T-helper 2 cell treated with Interferon-gamma antibody and Interleukin-4, amounts not matched to agents 5 μg/mL and 100 μg/mL, for 36 hours (primary cell): ENCODE data around the gene WDR31.

ENCODE experiments used
- DNase-seq: peaks from one replicate; pipeline ENCODE4 v3.0.0; 2021; ENCODE audit warnings: low spot score
- H3K27ac Mint-ChIP-seq: one replicate; pipeline ENCODE4 v1.8.0; 2021; ENCODE audit warnings: mild to moderate bottlenecking, mixed read lengths
- H3K27me3 Mint-ChIP-seq: one replicate; pipeline ENCODE4 v1.8.0; 2021; ENCODE audit warnings: low read depth, mixed read lengths
- H3K36me3 Mint-ChIP-seq: one replicate; pipeline ENCODE4 v1.8.0; 2021; ENCODE audit warnings: low read depth, mixed read lengths
- H3K4me1 Mint-ChIP-seq: one replicate; pipeline ENCODE4 v1.8.0; 2021; ENCODE audit warnings: low read depth, mixed read lengths
- H3K4me3 Mint-ChIP-seq: one replicate; pipeline ENCODE4 v1.8.0; 2022; ENCODE audit warnings: mild to moderate bottlenecking, moderate library complexity, mixed read lengths
- H3K9me3 Mint-ChIP-seq: one replicate; pipeline ENCODE4 v1.8.0; 2021; ENCODE audit warnings: mixed read lengths

The WDR31 gene

DNA sequence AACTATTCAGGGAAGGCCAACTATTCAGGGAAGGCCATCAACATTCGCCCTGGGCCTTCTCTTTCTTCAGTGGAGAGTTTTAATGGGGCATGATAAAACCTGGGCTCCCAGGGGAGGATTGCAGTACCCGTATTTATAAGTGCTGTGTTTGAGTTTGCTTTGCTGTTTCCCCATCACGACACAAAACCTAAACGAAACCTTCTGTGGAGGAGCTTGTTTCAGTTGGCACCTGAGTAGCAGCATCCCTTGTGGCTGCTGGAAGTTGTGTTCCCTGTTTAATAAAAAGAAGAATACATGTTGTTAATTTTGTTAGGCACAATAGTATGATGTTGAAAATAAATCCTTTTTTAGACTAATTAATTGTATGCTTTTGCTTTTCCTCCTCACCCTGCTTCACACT is 8.3 kb downstream of the WDR31 start:
- H3K4me1 Mint-ChIP-seq: no peaks in the 10 kb centered on the region
- no peak overlapping the region for H3K27ac Mint-ChIP-seq
- DNase-seq: no peak
- peaks cover 3% of the 10 kb centered on the region for H3K27me3 Mint-ChIP-seq
- no peak overlapping the region for H3K4me3 Mint-ChIP-seq
- no peaks in the 10 kb centered on the region for H3K9me3 Mint-ChIP-seq
- no peaks in the 10 kb centered on the region for H3K36me3 Mint-ChIP-seq

- Mint-ChIP-seq H3K4me1 (no peaks in the 10 kb centered on the region), H3K27me3 (no peaks in the 10 kb centered on the region), H3K9me3 (no peaks in the 10 kb centered on the region)
Measured at GRCh38 chr9:113328045-113328782, 11.9 kb downstream of the WDR31 start.

GRCh38 chr9:113326230-113326629 is 13.8 kb downstream of the WDR31 start:
- H3K4me1 Mint-ChIP-seq: no peaks in the 10 kb centered on the region
- H3K27me3 Mint-ChIP-seq: no peaks in the 10 kb centered on the region
- no peaks in the 10 kb centered on the region for H3K9me3 Mint-ChIP-seq
- no peak overlapping the region for H3K4me3 Mint-ChIP-seq
- no peak overlapping the region for H3K27ac Mint-ChIP-seq
- DNase-seq: no peak
- H3K36me3 Mint-ChIP-seq: no peaks in the 10 kb centered on the region

More at GRCh38 chr9:113328045-113328782, 11.9 kb downstream of the WDR31 start:
- DNase-seq: no peak
- Mint-ChIP-seq H3K36me3 (no peaks in the 10 kb centered on the region), H3K4me3 (no peak overlapping the region), H3K27ac (no peak overlapping the region)

GRCh38 chr9:113322671-113323070 is 17.4 kb downstream of the WDR31 start:
- Mint-ChIP-seq H3K4me1 (no peaks in the 10 kb centered on the region), H3K4me3 (no peak overlapping the region), H3K27me3 (no peaks in the 10 kb centered on the region), H3K27ac (no peak overlapping the region), H3K36me3 (no peaks in the 10 kb centered on the region), H3K9me3 (no peaks in the 10 kb centered on the region)
- no peak for DNase-seq

- no peaks in the 10 kb centered on the region for H3K4me1 Mint-ChIP-seq
- DNase-seq: no peak
- H3K36me3 Mint-ChIP-seq: no peaks in the 10 kb centered on the region
- no peak overlapping the region for H3K4me3 Mint-ChIP-seq
- H3K27ac Mint-ChIP-seq: no peak overlapping the region
- H3K9me3 Mint-ChIP-seq: no peaks in the 10 kb centered on the region
- H3K27me3 Mint-ChIP-seq: no peaks in the 10 kb centered on the region
Measured at GRCh38 chr9:113320051-113320450, 20.0 kb downstream of the WDR31 start.

GRCh38 chr9:113319054-113319453 is 21.0 kb downstream of the WDR31 start:
- Mint-ChIP-seq H3K27me3 (no peaks in the 10 kb centered on the region), H3K4me1 (no peaks in the 10 kb centered on the region)

GRCh38 chr9:113317777-113318176 is 22.3 kb downstream of the WDR31 start:
- H3K27me3 Mint-ChIP-seq: no peaks in the 10 kb centered on the region
- no peaks in the 10 kb centered on the region for H3K9me3 Mint-ChIP-seq
- H3K4me1 Mint-ChIP-seq: no peaks in the 10 kb centered on the region
- no peak overlapping the region for H3K4me3 Mint-ChIP-seq
- no peak overlapping the region for H3K27ac Mint-ChIP-seq
- no peak for DNase-seq
- no peaks in the 10 kb centered on the region for H3K36me3 Mint-ChIP-seq

More at GRCh38 chr9:113319054-113319453, 21.0 kb downstream of the WDR31 start:
- DNase-seq: no peak
- H3K27ac Mint-ChIP-seq: no peak overlapping the region
- H3K36me3 Mint-ChIP-seq: no peaks in the 10 kb centered on the region
- H3K9me3 Mint-ChIP-seq: no peaks in the 10 kb centered on the region
- H3K4me3 Mint-ChIP-seq: no peak overlapping the region

DNA sequence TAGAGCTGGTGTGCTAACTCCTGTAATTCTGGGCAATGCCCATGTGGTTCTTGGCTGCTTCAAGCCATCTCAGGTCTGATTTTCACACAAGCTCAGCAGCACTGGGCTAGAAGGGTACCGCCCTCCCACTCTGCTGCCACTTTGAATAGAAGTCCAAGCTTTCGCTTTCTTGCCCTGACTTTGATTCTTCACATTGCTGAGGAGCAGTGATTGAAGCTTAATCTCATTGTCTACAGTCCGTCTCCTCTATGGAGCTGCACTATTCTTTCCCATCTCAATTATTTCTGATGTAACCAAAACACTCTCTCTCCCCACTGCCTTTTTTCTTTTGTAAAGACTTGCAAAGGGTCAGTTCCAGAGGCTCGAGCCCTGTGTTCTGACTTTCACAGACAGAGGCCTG is 24.0 kb downstream of the WDR31 start:
- Mint-ChIP-seq H3K36me3 (no peaks in the 10 kb centered on the region), H3K4me1 (peaks cover 1% of the 10 kb centered on the region), H3K27me3 (no peaks in the 10 kb centered on the region), H3K4me3 (no peak overlapping the region), H3K9me3 (no peaks in the 10 kb centered on the region), H3K27ac (no peak overlapping the region)
- no peak for DNase-seq

GRCh38 chr9:113315231-113315630 is 24.8 kb downstream of the WDR31 start:
- Mint-ChIP-seq H3K4me3 (no peak overlapping the region), H3K9me3 (no peaks in the 10 kb centered on the region), H3K27me3 (no peaks in the 10 kb centered on the region), H3K27ac (no peak overlapping the region), H3K36me3 (no peaks in the 10 kb centered on the region), H3K4me1 (peaks cover 9% of the 10 kb centered on the region)
- no peak for DNase-seq

DNA sequence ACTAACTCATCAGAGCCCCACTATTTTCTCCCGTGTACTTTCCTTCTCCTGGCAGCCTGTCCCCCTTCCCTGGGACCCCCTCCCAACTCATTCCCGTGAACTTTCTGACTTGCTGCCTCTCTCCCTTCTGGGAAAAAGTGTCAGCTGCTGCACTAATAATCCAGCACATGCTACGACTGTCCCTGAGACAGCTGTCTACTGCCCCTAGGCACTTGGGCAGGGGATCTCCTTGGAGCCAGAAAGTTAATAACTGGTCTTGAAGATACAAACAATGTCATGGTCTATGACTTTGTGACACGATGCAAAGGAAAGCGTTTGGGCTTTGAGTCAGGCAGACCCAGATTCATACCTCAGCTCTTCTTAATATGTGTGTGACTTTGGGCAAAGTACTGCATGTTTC is 26.8 kb downstream of the WDR31 start:
- Mint-ChIP-seq H3K27ac (no peak overlapping the region), H3K4me1 (peaks cover 13% of the 10 kb centered on the region), H3K9me3 (no peaks in the 10 kb centered on the region)

GRCh38 chr9:113311961-113312360 is 28.1 kb downstream of the WDR31 start:
- no peaks in the 10 kb centered on the region for H3K36me3 Mint-ChIP-seq
- H3K27ac Mint-ChIP-seq: no peak overlapping the region
- H3K4me1 Mint-ChIP-seq: peaks cover 13% of the 10 kb centered on the region
- DNase-seq: no peak
- H3K4me3 Mint-ChIP-seq: no peak overlapping the region
- H3K9me3 Mint-ChIP-seq: no peaks in the 10 kb centered on the region
- H3K27me3 Mint-ChIP-seq: no peaks in the 10 kb centered on the region

More for the DNA sequence above, 26.8 kb downstream of the WDR31 start:
- Mint-ChIP-seq H3K36me3 (no peaks in the 10 kb centered on the region), H3K4me3 (no peak overlapping the region), H3K27me3 (no peaks in the 10 kb centered on the region)
- DNase-seq: no peak

DNA sequence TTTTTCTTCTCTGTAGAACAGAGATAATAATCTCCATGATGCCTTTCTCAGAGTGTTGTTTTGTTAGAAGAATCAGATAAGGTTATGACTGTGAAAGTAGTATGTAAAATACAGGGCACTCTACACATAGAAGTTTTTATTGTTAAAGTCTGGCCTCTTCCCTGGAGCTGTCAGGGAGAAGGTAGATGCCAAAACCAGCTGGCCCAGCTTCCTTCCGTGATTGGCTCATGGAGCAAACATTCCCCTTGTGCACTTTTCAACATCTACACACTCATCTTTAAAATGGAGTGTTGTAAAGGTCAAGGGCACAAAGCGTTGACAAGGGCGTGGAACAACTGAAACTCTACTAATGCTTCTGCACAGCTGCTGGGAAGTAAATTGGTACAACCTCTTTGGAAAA is 29.5 kb downstream of the WDR31 start:
- no peaks in the 10 kb centered on the region for H3K36me3 Mint-ChIP-seq
- H3K4me1 Mint-ChIP-seq: peaks cover 13% of the 10 kb centered on the region
- H3K9me3 Mint-ChIP-seq: no peaks in the 10 kb centered on the region

DNA sequence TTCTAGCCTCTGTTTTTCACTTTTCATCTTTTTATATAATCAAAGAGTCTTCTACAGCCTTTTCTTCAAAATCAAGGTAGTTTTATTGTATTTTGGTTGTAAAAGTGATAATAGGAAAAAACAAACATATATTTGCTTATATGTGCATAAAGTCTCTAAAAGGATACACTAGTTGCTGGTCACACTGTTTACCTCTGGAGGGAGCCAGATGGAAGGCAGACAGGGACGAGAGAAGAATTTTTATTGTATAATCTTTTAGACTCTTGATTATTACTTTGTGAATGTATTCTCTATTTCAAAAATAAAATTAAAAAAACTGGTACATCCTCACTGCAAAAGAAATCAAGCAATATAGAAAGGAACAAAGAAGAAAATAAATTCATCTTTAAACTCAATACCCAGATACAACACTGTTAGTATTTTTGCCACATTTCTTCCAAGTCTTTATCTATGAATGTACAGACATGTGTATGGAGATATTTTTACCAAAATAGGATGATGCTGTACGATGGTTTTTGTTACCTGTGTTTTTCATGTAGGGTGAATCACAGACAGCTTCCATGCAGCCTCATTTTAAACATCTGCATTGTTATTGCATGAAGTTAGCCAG is 30.8 kb downstream of the WDR31 start:
- Mint-ChIP-seq H3K27ac (no peak overlapping the region), H3K4me3 (no peak overlapping the region), H3K4me1 (peaks cover 13% of the 10 kb centered on the region), H3K36me3 (no peaks in the 10 kb centered on the region), H3K27me3 (no peaks in the 10 kb centered on the region), H3K9me3 (no peaks in the 10 kb centered on the region)
- no peak for DNase-seq

More for the DNA sequence above, 29.5 kb downstream of the WDR31 start:
- H3K27me3 Mint-ChIP-seq: no peaks in the 10 kb centered on the region
- no peak overlapping the region for H3K27ac Mint-ChIP-seq
- H3K4me3 Mint-ChIP-seq: no peak overlapping the region
- no peak for DNase-seq

DNA sequence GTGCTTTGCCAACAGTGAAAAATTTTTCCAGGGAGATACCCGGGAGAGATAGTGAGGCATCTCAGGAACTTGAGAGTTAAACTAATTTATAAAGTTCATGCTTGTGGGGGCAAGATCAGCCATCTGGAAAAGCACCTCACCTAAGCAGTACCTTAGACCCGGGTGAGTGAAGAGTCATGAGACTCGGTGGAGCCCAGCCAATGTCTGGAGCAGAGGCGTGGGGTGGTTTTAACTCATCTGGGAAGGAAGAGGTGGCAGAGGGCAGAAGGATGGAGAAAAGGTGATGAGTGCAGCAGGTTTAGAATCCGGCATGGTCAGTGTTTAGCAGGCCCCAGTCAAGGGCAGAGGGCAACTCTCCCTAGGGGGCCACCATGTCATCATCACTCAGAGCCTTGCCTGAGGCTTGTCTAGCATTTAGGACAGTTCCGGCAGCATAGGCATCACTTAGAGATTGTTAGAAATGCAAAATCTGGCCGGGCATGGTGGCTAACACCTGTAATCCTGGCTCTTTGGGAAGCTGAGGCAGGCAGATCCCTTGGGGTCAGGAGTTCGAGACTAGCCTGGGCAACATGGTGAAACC is 32.6 kb downstream of the WDR31 start:
- Mint-ChIP-seq H3K9me3 (no peaks in the 10 kb centered on the region), H3K27ac (no peak overlapping the region), H3K4me1 (peaks cover 13% of the 10 kb centered on the region), H3K36me3 (no peaks in the 10 kb centered on the region), H3K27me3 (no peaks in the 10 kb centered on the region), H3K4me3 (no peak overlapping the region)
- DNase-seq: no peak
